Amniotic epithelial cell (primary cell): ENCODE measurements around the gene RNF220.

Source experiments
- DNase-seq: peaks from one replicate; pipeline ENCODE4 v3.0.0-alpha.2; 2010; ENCODE audit warnings: low read depth

Gene RNF220

DNA sequence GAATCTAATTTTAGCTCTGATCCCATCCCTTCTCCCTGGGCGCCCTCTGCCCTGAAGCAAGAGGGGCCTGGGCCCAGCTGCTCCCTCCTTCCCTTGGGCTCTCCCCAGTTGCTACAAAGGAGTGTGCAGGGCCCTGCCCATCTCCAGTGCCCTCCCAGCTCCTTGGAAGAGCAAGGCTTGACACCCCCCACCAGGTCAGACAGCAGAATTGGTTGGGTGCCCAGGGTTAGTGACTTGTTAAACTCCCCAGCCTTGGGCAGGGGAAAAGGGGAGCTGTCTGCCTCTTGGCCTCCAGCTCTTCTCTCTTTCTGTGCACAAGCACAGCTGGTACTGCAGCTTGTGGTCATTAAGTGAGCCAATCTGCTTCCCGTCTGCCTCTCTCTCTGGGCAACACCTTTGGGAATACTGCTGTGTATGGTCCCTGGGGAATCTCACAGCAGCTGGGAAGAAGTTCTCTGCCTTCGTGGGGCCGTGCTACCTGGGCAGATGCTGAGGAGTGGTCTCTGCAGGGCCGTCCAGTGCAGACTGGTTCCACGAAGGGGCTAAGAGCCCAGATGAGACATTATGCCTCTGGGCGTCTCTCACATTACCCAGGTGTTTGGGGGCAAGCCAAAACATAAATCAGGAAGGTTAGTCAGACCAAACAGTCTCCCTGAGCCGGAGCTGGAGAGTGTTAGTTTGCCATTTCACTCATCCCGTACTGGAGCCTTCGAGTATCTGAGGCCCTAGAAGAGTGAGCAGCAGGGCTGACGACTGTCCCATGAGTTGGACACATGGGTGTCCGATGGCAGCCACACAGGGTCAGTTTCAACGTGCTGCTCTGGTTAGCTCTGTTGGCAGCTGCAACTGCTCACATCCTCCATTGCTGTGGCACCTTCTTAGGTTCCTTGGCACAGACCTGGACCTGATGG lies 231.9 kb downstream of the RNF220 start:
- DNase-seq, result peak; percentile 34

DNA sequence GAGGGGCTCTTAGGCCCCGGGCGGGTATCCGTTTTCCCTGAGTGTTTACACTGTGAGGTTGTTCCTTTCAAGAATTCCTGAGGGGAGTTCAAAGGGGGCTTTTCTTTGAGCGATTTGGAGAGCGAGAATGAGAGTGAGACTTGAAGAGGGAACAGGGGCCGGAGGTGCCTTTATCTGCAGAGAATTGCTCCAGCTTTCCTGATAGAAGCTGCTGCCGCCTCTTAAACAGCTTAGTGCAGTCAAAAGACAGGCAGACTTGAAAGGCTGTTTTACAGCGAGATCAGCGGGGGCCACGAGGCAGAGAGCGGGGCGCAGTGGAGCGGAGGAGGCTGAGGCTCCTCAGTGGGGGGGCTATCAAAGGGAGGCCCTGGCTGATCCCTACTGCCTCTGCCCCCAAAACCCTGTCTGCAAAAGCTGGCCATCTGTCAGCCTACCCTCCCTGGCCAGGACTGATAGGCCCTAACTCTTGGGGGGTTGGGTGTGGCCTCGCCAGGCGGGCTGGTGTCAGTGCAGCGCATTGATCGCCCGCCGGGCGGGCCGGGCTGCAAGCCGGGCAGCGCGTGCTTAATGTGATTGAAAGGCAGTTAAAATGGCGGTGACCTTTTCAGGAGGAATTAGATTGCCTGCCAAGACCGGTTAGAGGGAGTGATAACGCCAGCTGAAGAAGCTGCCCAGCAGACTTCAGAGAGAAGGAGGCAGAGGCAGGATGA lies 232.8 kb downstream of the RNF220 start:
- no peak for DNase-seq

DNA sequence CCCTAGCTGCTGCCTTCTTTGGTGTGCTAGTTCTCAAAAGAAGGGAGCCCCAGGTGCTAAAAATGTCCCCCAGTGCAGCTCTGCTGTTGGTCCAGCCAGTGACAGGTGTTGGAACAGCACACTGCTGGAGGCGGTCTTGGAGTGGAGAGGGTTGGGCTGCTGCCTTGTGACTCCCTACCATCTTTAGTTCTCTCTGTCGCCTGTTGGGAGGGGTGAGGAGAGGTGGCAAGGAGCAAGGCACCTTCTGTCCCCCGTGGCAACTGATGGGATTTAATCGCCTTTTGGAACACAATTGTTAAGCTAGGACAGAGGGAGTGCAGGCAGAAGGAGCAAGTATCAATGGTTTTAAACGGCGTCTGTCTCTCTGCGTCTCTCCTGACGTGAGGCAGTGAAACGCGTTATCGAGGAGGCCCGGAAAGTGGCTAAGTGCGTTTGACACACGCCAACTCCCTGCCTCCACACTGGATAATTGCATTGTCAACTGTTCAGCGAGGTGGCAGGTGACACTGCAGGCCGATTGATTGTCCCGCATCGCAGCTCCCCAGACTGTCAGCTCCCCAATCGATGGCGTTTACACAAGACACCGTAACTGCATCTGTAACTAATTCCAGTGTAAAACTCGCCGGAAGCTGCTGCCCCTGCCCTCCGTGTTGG lies 235.3 kb downstream of the RNF220 start:
- DNase-seq, result no peak

DNA sequence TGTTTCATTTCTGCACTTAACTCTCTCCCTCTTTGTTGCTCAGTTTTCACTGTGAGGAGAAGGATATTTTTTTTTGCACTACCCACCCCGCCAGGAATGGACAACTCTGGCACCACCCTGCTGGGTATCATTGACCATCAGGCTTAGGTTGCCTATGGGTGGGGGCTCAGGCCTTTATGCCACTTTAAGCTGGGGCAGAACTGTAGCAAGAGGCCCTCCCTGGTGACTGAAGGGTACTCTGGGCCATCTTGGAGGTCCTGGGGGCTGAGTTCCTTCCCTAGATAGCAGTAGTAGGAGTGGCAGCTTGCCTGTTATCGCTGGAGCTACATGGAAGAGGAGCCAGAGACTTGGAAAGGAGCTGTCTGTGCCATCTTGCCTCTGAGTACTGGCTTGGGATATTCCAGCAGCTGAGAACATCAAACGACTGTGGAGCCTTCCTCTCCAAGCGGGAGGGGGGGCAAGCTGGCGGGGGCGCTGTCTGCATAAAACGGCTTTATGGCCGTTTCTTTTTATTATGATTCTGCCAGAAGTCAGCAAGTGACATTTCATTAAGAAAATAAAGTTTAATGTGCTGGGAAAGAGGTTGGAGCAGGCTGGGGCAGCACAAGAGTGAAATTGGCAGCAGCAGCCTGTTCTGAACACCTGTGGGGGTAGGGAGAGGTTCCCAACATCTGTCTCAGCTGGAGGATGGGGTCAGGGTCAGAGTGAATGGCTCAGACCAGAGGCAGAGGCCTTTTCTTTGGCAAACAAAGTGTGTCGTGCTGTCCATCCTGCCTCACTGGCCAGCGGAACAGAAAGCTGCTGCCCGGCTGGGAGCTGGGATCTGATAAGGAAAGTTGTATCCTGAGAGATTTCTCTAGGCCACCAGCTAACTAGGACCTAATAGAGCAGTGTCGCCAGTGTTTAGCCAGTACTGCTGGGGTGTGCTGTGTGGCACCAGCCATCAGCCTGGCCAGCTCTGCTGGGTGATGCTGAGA lies 236.4 kb downstream of the RNF220 start:
- DNase-seq, result no peak

DNA sequence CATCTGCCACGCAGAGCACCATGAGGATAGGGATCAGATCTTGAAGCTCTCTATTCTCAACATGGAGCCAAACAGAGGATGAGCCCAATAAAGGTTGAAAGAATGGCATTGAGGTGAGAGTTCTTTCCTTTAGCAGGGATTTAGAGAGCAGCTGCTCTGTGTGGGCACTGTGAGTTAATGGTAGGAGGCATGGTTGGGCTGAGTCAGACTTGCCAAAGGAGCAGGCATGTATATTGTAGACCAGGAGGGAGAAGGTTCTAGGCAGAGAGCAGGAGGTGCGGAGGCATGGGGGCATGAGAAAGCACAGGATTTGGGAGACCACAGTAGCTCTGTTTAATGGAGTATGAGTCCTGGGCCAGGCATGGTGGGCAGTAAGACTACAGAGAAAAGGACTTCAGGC lies 237.2 kb downstream of the RNF220 start:
- no peak for DNase-seq

DNA sequence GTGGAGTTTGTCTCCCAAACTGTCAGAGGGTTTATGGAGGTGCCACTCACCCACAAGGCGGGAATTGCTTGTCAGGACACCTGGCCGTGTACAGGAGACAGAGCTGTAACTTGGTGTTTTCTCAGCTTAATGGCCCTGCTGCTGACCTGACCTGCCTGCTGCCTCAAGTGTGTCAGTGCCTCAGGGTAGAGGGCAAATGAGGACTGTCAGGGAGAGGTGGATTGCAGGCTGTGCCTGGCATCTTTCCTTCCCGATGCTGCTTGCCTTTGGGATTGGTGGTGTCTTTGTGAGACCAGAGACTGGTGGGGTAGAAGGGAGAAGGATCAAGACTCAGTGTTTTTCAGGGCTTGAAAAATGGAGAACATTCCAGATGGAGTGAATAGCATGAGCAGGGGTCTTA lies 237.9 kb downstream of the RNF220 start:
- no peak for DNase-seq

DNA sequence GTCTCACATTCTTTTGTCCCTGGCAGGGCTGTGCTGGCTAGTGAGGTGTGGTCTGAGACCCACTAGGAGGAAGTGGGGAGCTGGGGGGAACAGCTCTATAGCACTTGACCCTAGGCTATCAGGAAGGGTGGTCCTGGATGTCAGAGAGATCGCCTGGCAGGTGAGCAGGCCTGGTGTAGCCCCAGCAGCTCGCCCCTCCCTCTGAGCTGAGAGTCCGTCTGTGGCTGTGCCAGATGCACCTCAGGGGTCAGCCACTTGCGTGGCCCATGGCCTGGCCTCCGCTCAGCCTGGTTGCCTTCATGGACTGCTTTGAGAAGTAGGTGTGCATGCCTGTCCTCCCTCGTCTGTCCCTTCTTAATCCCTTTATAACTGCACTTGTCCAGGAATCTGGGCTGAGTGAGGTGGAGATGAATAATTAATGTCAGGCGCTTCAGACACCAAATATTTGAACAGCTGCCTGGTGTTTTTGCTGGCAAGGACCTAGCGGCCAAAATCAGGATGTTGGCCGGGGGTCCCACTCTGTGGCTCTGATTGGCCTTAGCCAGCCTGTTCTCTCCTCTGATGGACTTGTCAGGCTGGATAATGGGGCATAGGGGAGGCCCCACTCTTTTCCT lies 238.8 kb downstream of the RNF220 start:
- no peak for DNase-seq

DNA sequence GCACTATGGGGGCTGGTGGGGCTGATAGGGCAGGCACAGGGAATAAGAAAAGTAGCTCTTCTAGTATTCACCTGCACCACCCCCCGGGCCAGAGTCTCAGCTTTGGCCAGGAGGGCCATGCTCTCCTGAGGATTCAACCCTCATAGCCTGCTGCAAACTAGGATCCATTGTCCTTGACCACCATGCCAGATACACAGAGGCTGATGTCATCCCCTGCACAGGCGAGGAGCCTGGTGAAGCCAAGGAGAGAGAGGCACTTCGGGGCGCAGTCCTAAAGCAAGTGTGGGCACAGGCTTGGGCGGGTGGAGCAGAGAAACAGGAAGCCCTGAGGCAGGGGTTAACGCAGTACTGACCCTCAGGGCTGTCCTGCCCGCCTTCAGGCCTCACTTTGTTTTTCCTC lies 239.8 kb downstream of the RNF220 start:
- DNase-seq, result no peak

DNA sequence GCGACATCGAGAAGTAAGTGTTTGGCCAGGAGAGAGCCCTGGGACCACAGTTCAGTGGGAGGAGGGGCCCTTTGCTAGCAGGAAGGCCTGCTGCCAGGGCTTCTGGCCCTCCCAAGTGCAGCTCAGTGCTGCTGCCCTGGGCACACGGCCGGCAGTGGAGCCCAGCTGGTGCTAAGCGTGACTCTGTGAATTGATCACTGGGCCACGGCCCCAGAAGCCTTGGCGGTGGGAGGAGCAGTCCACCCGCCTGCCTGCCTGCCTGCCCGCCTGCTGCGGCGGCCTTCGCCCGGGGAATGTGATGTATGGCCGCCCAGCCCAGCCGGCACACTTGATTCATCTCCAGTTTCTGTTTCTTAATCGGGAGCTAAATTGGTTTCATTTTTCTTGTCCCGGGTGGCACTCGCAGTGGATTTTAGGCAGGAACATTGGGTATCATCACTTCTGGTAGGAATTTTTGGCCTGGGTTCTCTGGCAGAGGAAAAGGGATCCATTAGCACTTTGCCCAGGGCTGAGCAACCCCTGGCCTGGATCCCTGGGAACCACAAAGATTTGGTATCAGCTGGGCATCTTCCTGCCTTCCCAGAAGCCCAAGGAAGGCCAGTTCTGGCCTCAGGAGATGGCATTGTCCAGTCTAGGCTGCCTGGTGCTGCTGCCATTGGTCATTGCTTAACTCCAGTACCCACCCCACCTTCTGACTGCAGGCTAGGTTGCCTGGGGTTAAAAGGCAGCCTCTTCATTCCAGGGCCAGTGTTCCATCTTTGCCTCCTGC lies 240.6 kb downstream of the RNF220 start:
- DNase-seq, result peak; percentile 54

DNA sequence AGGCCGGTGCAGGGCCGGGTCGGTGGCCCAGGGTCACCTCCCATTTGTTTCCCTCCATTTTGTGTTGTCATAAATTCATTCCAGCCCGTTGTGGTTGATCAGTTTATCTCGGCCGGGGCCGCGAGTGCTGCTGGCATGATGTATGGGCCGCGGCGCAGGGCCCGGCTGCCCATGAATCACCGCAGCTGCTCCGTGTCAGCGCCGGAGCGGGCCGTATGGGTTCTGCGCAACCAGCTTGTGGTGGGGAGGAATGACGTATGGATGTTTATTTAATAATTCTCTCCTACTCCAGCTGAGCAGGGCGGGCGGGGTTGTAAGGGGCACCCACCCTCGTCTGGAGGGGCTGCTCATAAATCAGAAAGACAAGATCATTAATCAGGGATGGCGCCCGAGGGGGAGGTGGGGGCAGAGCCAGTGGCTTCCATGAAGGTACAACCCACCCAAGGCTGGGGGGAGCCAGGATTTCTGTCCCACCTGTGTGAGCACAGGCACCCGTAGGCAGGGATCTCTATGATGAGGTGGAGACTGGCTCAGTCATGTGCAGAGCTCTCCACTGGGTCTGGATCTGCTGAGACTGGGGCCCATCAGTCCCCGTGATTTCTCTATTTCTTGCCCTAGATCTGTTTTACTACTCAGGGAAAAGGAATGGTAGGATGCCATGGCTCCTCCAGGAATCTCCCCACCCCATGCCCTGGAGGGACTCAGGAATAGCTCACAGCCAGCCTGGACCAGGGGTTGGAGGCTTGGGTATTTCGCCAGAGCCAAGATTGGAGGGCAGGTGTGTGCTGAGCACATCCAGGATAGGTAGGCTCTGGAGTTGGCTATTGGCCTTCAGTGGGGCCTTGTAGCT lies 241.4 kb downstream of the RNF220 start:
- DNase-seq, result peak; percentile 91

DNA sequence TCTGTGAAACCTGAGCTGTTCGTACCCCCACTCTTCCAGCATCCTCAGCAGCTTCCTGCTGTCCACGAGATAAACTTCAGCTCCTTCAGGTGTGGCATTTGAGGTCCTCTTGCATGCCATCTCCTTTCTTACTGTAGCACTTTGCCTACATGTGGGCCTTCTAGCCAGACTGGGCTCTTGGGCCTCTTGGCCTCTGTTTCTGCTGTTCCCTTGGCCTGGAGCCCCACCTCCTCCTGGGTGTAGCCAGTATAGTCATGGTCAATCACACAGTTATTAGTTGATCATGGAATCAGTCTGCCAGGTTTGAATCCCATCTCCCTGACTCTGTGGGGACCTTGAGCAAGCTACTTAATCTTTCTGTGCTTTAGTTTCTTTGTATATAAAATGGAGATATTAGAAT lies 242.8 kb downstream of the RNF220 start:
- DNase-seq, result no peak

DNA sequence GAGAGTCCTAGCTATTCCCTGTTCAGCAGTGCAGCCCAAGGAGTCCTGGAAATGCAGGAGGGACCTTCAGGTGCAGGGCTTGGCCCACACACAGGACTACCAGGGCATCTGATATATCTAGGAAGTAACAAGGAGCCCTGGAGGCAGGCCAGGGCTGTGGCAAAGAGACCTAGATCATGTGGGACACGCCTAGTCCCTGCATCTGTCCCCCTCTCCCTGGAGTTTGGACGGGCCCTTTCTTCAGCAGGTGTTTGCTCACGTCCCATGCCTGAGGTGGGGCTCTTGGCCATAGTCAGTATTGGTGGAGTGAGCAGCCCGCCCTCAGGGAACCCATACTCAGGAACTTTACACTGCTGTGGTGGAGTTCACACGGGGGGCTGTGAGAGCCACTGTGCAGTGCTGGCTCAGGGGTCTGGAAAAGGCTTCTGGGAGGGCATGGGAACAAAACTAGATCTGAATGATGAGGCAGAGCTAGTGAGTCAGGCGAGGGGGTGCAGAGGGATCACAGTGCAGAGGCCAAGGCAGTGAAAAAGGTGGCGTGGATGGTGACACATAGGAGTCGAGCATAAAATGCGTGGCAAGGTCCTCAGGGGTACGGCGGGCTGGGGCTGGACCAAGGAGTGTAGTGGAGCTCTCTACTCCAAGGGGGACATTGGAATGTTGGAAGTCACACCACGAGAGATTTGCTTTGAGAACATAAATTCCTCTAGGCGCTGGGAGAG lies 243.6 kb downstream of the RNF220 start:
- no peak for DNase-seq

DNA sequence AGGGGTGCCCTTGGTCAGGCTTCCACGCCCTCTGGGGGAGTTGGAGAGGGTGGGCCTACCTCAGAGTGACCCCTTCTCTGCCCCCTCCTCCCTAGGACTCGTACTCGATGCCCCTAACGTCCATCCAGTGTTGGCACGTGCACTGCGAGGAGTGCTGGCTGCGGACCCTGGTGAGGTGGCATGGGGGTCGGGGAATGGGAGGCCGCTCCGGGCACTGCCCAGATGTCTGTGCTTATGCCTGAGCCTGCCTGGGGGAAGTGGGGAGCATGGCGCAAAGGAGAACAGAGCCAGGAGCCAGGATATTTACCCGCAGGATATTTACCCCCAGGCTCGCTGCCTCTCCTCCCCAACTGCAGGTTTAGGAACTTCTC lies 244.7 kb downstream of the RNF220 start:
- DNase-seq, result no peak

DNA sequence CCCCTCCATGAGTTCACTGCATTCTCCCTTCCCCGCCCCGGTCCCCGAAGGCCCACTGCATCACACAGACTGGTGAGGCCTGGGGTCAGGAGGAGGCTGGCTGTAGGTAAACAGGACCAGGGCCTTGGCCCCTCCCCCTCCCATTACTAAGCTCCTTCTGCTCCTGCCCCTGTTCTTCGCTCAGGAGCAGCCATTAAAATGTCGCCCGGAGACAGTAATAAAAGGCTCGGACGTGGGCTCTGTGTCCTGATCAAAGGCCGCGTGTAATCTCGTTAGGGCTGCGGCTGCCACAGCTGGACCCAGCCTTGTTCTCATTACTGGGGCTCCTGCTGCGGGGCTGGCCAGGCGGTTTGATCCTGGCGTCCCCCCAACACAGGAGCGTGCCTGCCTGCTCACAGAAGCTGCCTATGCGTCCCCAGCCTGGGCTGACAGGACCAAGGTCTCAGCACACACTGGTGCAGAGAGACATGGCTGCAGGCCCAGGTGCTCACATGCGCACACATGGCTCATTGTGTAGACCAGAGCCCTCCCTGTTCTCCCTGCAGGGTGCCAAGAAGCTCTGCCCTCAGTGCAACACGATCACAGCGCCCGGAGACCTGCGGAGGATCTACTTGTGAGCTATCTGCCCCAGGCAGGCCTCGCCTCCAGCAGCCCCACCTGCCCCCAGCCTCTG lies 245.2 kb downstream of the RNF220 start:
- DNase-seq, result no peak

DNA sequence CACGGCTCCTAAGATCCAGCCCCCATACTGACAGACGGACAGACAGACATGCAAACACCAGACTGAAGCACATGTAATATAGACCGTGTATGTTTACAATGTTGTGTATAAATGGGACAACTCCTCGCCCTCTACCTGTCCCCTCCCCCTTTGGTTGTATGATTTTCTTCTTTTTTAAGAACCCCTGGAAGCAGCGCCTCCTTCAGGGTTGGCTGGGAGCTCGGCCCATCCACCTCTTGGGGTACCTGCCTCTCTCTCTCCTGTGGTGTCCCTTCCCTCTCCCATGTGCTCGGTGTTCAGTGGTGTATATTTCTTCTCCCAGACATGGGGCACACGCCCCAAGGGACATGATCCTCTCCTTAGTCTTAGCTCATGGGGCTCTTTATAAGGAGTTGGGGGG lies 246.0 kb downstream of the RNF220 start:
- no peak for DNase-seq

DNA sequence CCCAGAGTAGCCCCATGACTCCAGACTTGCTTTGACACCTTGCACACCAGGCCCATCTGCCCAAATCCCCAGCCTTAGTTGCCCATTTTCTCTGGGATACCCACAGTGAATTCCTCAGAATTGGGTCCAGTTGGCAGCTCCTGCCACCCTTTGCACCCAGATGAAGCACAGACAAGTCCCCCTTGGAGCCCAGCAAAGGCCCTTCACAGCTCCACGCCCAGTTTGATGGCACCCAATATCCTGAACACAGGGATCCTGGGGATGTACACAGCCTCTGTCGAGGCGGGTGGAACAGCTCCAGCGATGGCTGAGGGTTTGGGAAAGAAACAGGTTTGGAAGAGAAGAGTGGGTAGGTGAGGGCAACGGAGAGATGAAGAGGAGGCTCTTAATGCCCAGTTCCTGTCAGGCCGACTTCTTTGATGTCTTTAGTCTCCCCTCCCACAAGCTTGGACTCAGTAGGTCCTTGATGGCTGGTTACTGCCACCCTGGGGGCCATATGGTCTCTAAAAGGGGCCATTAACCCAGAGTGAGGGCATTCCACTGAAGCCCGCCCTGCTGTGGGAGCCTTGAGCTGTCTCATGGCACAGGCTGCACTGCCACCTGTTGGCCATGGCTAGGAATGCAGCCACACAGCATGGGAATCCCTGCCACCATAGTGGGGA lies 247.5 kb downstream of the RNF220 start:
- DNase-seq, result peak; percentile 27

DNA sequence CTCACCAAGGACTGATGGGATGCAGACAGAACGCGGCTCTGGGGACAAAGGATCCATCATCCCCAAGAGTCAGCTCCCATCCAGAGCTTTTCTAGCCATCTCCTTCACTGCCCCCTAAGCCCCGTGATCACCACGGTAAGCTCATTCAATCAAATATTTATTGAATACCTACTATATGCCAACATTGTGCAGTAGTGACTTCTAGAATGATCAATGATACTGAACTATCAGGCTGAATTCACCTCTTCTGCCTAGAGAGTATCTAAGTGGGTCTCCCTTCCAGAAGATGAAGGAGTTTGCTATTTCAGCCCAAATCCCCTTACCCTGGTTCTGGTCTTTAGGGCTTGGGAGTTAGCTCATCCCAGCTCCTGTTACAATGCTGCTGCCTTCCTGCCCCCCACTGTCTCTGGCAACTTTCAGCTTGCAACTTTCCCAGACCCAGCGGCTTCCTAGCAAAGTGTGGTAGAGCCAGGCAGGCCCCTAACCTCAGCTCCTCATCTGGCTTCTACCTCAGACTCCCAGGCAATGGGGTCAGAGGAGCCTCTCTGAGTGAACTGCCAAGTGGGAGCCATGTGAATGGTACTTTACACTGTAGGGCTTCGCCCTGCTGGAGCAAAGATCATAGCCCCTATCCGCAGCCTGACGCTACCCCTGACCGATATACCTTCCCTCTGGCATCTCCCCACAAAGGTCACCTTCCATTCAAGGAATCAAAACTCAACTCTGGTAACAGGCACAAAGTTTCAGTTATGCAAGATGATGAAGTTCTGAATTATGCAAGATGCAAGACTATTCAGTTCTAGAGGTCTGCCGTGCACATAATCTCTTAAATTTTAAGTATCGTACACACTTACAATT lies 248.3 kb downstream of the RNF220 start:
- no peak for DNase-seq
